ENCODE results near the gene ZDHHC16.
"Not testable (repeated sequence)": the region's sequence is repeated elsewhere in the genome, so short reads cannot be mapped to it uniquely, and the experiment has no call there.

The ZDHHC16 gene

DNA sequence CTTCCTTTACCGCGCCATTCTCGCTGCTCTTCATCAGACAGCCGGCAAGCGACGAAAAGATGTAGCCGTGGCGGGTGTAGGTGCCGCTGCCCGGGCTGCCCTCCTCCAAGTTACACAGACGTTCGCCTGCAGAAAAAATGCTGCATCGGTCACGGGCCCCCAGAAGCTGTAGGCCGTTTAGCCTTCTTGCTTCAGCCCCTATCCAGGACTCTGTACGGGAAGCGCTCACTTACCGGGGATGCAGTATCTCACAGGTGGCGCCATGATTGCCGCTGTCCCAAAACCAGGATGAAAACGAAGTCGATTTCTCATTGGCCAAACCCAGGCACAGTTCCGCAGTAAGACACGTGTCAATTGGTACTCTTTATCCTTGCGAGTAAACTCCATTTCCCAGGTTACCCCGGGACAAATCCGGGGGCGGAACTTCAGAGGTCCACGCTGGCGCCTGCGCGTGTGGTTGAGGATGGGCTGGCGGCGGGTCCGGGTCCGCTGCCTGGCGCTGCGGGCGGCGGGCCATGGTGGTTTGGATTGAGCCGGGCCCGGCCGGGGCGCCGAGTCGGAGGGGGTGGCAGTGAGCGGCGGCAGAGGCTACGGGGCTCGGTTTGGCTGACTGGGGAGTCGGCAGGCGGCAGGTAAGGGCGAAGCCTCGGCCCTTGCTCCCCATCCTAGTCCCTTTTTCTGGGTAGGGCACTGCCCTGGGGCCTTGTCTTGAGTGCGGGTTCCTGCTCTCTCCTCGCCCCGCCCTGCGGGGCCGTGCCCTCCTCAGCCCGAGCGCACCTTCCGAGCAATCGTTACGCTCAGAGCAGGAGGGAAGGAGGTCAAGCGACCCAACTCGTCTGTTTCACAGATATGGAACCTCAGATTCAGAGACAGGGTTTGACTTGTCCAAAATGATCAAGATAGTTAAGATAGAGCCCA, at the start of gene ZDHHC16, which contains the start of gene EXOSC1:
Gene ZDHHC16, plus strand, starts transcription at position 454 of the 918 bp plus-strand sequence. CDS start 5,501 bp downstream, outside the sequence.
Gene EXOSC1, minus strand, starts transcription at position 285 of the 918 bp plus-strand sequence. Its CDS starts 21 bp downstream, at position 264.
- peak; percentile 92 for DNase-seq

DNA sequence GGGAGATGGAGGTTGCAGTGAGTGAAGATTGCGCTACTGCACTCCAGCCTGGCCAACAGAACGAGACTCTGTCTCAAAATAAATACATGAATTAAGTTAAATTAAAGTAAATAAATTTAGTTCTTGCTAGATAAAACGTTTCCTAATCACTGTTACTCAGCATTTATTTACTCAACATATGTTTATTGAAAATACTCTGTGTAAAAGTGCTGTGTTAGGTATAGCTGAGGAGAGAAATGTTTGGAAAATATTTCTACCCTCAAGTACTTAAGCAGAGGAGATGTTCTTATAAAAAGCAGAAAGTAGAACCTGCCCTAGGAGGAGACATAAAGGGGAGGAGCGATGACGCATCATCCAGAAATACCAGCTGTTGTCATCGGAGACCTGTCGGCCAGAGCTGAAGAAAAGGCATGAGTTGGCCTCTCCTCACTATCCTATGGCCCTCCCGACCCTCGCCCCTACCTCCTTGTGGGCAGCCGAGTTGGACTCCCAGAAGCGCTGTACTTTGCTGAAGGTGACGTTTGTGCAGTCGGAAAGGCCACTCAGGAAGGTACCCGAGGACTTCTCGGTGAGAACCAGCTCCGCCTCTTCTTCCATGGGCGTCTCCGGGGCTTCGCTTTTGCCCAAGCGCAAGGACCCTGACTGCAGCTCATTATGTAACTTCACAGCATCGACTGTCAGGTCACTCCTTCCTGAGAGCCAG, 46.0 kb upstream of the ZDHHC16 start:
- no peak for DNase-seq

DNA sequence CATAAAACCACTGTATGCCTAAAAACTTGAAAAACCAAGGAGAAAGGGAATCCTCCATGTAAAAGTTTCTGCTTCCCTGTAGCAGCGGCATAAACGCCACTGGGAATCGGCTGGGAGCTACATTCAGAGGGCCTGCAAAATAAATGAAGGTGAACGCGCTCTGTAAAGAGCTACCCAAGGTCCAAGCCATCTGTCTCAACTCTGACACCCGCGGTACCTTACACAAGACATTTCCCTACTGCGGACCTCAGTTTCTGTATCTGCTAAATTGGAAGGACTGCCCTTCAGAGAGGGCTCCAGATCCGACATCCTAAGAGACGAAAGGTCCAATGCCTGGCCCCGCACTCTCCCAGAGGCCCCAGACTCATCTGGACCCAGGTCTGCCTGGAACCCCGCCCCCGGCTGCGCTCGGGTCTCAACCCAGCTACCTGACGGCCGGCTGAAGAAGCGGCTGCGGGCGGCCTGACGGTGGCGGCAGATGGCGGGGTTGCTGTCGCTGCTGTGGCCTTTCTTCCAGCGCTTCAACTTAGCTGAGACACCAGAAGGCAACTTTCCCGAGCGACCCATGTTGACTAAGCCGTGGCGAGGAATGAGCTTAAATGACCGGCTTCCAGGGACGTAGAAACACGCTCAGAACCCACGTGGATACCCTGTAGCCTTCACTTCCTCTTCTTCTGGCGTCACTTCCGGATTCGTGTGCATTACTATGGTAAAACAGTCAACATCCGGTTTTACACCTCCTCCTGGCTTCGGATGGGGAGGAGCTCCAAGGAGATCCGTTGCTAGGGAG, 45.1 kb upstream of the ZDHHC16 start, which contains the start of gene RRP12:
Gene RRP12, minus strand, starts transcription at position 676 of the 790 bp plus-strand sequence. Its CDS starts 109 bp downstream, at position 567.
- DNase-seq: peak; percentile 84

DNA sequence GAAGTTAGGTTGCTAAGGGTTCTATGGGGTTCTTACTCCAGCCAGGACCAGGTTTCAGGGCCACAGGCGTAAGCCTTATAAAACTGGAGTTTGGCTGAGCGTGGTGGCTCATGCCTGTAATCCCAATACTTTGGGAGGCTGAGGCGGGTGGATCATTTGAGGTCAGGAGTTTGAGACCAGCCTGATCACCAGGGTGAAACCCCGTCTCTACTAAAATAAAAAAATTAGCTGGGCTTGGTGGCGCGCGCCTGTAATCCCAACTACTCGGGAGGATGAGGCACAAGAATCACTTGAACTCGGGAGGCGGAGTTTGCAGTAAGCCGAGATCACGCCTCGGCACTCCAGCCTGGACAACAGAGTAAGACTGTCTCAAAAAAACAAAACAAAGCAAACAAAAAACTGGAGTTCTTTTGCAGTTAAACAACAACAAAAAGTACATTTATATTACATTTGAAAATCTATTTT, 44.5 kb upstream of the ZDHHC16 start:
- no peak for DNase-seq

DNA sequence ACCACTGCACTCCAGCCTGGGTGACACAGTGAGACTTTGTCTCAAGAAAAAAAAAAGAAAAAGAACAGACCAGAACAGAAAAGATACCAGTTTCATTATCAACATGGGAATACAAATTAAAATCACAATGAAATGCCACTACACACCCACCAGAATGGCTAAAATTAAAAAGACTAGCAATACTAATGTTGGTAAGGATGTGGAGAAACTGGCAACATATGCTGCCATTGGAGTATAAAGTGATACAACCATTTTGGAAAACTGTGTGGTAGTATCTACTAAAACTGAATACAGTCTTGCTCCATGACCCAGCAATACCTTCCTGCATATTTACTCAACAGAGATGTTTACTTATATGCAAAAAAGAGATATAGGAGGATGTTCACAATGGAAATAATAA, 41.9 kb upstream of the ZDHHC16 start:
- DNase-seq: no peak

DNA sequence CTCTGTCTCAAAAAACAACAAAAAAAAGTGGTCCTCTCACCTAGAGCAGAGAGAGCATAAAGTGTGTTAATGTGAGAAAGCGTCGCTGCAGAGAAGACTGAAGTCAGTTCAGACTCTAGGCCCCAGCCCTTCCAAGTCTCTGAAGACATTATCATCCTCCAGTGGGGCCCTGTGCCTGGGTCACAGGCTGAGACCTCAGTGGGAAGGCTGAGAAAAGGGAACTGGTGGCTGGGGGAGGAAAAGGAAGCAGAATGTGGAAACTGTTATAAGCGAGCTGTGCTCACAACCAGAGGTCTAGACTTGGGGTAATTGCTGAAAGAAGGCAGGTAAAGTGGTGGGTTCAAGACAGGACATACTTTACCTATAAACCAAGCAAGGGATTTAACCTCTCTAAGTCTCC, 39.9 kb upstream of the ZDHHC16 start:
- DNase-seq: no peak

DNA sequence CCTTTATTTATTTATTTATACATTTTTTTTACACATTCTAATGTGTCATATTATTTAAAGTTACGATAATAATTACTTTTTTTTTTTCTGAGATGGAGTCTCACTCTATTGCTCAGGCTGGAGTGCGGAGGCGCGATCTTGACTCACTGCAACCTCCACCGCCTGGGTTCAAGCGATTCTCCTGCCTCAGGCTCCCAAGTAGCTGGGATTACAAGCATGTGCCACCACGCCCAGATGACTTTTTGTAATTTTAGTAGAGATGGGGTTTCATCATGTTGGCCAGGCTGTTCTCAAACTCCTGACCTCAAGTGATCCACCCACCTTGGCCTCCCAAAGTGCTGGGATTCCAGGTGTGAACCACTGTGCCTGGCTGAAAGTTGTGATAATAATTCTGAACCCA, 39.5 kb upstream of the ZDHHC16 start:
- DNase-seq: not testable (repeated sequence)

DNA sequence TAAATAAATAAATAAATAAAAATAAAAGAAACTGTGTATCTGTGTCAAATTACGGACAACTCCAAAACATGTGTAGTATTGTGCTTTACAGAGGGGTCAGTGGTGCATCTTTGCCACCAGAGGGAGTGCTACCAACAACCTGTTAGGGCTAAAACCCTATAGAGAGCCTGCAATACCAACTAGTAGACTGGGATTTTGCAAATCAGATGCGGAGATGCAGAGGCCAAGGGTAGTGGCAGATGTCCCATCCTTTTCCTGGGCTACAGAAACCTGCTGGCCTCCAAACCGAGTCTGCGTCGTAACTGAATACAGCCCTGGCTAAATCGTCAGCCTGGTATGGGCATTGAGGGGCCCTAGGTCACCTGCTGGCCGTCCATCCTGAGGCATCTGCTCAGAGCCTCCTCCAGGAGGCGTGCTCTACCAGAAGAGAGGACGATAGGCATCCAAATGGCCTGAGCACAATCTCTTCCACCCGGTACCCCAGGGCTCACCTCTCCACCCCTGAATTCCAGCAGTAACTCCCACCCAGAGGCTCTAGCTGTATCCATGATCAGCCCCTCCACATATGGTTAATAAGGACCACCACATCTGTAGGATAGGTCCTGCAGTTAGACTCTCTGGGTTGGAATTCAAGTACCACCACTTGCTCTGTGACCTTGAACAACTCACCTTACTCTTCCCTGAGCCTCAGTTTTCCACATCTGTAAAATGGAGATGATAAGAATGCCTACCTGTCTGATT, 38.6 kb upstream of the ZDHHC16 start:
- DNase-seq: peak; percentile 79

DNA sequence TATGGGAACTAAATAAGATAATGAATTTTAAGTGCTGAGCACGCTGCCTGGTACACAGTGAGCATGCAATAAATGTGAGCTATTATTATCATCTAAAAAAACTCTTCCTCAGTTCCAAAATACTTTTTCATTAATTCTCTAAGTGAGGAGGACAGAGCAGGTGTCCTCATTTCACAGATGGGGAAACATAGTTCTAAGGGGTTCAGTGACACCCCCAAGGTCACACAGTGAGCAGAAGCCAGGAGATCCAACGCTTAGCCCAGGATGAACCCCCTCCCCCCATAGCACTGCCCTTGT, 38.1 kb upstream of the ZDHHC16 start:
- DNase-seq: no peak

DNA sequence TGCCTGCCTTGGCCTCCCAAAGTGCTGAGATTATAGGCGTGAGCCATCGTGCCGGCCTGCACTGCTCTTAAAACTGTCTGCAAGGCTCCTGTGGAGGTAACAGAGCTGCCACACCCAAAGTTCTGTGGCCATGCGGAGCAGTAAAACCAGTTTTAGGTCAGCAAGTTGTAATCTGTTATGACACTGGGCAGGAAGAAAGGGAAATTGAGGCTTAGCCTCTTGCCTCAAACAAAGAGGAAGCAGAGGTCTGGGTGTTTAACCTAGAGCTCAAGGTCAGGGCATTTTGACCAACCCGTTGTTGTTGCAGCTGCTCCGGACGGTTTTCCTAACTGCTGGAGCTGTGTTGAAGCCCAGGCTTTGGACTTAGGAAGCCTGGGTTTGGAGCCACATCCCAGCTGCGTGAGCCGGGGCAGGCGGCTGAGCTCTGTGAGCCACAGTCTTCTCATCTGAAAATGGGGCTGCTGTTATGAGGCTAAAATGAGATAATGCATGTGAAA, 37.4 kb upstream of the ZDHHC16 start:
- no peak for DNase-seq

DNA sequence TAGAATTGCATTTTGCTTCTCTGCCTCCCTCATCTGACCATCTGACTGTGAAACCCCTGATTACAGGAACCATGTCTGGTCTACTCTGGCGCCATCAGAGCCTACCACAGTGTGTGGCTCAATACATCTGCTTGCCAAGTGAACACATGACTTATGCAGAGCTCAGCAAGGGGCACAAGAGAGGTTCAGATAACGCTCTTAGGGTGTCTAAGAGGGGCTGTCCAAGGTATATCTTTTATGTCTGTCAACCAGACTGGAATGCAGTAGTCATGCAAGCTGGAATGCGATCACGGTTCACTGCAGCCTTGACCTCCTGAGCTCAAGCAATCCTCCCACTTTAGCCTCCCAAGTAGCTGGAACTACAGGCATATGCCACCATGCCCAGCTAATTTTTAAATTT, 34.6 kb upstream of the ZDHHC16 start:
- DNase-seq: no peak

DNA sequence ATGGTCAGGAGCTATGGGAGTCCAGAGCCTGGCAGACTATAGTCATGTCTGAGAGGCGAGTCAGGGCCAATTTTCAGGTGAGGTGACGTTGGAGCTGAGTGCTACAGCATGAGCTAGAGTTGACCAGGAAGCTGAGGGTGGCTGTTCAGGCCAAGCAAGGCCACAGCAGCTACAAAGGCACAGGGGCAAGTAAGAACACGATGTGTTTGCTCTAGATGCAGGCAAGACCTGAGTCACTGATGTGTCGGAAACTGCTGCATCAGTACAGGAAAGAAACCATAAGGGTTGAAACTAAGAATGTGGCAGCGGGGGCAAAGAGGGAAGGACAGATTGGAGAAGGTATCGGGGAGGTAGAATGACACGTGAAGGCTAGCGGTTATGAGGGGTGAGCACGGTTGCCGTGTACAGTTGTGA, 33.1 kb upstream of the ZDHHC16 start:
- peak; percentile 78 for DNase-seq

DNA sequence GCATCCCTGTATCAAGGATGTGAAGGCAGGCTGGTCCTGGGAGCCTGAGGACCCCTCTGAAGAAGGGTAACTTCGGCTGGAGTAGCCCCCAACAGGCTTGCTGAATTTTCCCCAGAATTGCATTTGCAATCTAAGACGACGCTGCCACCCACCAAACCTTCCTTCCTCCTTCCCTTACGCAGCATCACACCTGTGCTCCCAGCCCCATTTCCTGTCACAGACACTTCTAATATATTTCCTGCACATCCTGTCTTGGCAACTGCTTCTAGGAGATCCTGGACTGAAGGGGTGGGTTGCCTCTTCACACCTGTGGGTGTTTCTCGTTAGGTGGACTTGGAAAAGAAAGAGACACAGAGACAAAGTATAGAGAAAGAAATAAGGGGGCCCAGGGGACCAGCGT, 29.4 kb upstream of the ZDHHC16 start:
- no peak for DNase-seq

DNA sequence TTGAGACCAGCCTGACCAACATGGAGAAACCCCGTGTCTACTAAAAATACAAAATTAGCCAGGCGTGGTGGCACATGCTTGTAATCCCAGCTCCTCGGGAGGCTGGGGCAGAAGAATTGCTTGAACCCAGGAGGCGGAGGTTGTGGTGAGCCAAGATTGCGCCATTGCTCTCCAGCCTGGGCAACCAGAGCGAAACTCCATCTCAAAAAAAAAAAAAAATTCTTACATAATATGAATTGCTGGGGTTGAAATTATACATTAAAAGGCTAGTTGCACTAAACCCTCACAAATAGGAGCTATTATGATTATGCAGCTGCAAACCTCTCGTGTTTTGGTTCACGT, 22.2 kb upstream of the ZDHHC16 start:
- not testable (repeated sequence) for DNase-seq

DNA sequence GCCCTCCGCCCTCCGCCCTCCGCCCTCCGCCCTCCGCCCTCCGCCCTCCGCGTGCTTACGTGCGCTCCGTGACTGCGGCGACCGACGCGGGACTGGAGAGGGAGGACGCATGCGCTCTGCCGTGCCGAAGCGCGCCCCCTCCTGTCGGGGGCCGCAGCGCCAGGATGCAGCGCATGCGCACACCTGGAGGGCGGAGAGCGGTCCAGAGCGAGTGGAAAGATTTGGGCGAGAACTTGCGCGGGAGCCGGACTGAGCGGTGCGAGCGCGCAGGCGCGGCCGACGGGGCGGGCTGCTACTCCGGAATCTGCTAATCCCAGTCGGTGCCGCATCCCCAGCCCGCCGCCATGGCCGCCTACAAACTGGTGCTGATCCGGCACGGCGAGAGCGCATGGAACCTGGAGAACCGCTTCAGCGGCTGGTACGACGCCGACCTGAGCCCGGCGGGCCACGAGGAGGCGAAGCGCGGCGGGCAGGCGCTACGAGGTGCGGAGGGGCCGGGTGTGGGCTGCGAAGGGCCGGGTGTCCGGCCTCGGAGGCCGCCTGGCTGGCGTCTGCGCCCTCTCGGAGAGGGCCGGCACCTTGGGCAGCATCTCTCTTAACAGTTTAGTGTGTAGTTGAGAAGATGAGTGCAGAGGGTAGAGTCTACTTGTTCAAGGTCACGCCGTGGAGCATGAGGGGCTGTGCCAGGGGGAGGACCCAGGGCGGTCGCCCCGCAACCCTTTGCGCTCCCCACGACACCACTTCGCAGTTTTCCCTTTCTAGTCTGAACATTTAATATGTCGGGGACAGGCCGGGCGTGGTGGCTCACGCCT, 19.8 kb upstream of the ZDHHC16 start, which contains the start of gene PGAM1:
Gene PGAM1, plus strand, starts transcription at position 228 of the 812 bp plus-strand sequence. Its CDS starts 117 bp downstream, at position 345.
- DNase-seq: peak; percentile 98

DNA sequence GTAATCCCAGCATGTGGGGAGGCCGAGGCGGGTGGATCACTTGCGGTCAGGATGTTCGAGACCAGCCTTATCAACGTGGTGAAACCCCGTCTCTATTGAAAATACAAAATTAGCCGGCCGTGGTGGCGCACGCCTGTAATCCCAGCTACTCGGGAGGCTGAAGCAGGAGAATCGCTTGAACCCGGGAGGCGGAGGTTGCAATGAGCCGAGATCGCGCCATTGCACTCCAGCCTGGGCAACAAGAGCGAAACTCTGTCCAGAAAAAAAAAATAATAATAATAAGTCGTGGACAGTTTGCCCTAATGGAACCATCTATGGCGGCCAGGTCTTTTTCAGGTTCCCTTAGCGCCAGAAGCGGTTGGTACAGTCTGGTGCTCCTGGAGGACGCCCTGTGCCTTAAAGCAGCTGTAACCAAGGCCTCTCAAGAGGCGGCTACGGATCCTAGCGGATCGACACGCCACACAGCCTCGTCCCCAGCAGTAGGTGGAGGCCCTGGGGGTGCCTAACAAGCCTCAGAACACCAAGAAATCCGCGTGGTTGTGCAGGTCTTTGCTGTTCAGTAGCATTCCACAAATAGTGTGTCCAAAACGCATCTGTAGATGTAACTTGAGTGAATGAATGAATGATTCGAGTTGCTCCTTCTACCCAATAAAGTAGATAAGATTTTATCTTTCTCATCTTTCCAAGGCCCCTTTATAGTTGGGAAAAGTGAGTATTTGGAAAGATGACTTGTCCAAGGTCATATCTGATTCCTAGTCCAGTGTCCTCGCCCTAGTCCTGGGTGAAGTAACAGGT, 19.0 kb upstream of the ZDHHC16 start:
- DNase-seq: peak; percentile 67

DNA sequence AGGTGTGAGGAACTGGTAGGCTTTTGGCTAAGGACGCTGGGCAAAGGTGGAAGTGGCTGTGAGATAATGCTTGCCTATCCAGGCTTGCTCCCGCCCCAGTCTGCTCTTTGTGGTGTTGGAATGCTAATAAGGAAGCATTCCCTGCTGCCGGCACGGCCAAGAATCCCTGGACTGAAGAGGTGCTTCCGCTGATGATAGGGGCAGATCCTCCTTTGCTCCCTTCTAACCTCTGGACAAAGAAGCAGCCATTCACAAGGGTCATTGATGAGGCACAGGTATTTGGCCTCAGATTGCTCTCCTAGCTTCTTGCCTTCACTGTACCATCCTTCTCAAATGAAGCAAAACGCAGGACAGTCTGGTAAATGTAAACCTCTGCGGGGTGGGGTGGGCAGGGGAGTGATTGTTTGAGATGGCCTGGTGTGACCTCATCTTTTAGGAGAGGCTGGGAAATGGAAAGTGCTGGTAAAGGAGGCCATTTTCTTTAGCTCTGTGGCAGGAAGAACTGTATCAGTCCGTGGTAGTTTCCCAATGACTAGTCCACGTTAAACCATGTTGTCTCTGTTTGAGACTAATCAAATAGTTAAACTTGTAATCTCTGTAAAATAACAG, 18.3 kb upstream of the ZDHHC16 start:
- no peak for DNase-seq

DNA sequence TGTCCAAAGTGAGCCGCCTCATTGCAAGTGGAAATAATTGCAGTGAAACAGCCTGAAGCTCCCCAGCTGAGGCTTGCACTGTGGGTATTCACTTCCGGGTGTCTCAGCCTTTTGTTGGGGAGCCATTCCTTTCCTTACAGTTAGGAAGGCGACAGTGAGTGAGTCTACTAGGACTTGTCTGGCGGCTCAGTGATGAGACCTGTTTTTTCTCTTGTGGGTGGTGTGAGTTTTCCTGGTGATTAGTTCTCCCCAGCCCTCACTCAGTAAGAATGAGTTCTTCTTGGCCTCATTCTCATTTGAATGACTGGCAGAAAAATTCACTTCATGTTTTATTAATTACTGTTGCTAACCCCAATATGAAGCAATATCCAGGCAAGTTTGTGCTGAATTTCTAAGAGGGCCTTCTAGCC, 17.4 kb upstream of the ZDHHC16 start:
- no peak for DNase-seq

DNA sequence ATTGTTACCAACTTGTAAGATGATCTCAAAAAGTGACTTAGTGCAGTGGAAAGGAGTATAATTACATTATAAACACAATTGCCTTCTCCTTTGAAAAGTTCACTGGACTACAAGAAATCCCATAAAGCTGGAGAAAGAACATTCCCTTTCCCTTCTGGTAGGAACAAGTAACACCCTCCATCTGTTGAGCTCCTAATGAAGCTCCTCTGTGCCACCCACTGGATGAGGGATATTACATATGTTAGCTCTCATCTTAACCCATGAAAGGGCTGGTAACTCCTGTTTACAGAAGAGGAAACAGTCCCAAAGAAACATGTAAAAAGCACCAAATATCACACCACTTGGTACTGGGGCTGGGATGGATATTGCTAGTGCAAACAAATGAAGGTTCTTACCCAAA, 11.9 kb upstream of the ZDHHC16 start:
- no peak for DNase-seq

DNA sequence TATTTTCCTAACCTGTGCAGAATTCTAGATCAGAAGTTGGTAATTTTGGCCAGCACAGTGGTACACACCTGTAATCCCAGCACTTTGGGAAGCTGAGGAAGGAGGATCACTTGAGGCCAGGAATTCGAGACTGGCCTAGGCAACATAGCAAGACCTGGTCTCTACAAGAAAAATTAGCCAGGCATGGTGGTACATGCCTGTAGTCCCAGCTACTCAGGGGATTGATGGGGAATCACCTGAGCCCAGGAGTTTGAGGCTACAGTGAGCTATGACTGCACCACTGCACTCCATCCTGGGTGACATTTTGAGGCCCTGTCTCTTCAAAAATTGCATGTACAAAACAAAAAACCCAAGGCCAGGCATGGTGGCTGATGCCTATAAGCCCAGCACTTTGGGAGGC, 11.4 kb upstream of the ZDHHC16 start:
- no peak for DNase-seq
